Measurements from ENCODE around the gene DCLK3.

DNA sequence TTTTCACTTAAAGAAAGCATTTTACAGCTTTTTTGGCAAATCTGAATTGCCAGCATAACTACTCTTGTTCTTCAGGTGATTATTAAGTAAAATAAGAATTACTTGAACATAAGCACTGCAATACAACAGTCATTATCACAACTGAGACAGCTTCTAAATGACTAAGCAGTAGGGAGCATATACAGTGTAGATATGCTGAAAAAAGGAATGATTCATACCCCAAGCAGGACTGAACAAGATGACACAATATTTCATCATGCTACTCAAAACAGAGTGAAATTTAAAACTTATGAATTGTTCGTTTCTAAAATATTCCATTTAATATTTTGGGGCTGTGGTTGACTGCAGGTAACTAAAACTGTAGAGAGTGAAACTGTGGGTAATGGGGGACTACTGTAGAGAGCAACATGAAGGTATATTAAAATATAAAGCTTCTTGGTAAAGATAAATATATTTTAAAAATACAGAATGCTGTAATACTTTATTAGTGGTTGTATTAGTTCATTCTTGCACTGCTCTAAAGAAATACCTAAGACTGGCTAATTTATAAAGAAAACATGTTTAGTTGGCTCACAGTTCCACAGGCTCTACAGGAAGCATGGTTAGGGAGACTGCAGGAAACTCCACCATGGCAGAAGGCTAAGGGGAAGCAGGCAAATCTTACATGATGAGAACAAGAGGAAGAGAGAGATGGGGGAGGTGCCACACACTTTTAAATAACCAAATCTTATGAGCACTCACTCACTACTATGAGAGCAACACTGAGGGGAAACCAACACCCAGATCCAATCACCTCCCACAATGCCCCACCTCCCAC is 84.8 kb downstream of the DCLK3 start:
- TF ChIP-seq, protein P1, sequence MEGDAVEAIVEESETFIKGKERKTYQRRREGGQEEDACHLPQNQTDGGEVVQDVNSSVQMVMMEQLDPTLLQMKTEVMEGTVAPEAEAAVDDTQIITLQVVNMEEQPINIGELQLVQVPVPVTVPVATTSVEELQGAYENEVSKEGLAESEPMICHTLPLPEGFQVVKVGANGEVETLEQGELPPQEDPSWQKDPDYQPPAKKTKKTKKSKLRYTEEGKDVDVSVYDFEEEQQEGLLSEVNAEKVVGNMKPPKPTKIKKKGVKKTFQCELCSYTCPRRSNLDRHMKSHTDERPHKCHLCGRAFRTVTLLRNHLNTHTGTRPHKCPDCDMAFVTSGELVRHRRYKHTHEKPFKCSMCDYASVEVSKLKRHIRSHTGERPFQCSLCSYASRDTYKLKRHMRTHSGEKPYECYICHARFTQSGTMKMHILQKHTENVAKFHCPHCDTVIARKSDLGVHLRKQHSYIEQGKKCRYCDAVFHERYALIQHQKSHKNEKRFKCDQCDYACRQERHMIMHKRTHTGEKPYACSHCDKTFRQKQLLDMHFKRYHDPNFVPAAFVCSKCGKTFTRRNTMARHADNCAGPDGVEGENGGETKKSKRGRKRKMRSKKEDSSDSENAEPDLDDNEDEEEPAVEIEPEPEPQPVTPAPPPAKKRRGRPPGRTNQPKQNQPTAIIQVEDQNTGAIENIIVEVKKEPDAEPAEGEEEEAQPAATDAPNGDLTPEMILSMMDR (IDR thresholded peaks at IDR 0.05; ENCODE audit: insufficient read depth, low read depth, low read length), result no peak
- no peak for TF ChIP-seq EZH2 (IDR thresholded peaks at IDR 0.05; ENCODE audit: insufficient read depth, low read length)
